GM23248 (cell line): ENCODE results near the gene PGD. TPM values are rescaled to one million over a fixed set of nuclear protein-coding genes. Genes with fewer than 3 reads are reported as not detected.

ENCODE experiments used
- DNase-seq: peaks from one replicate; pipeline ENCODE4 v3.0.0-alpha.2; 2015
- H2AFZ ChIP-seq: fragments of 200-600 bp; sonication (generic); 2 replicates; pipeline ENCODE4 v1.6.1; 2016; ENCODE audit warnings: antibody characterized with exemption
- H3F3A ChIP-seq: fragments of 200-600 bp; sonication (generic); 2 replicates; pipeline ENCODE4 v1.6.1; 2016; ENCODE audit warnings: mild to moderate bottlenecking, antibody characterized with exemption, mixed run types; ENCODE audit not compliant: insufficient read depth
- H3K27ac ChIP-seq: fragments of 200-600 bp; sonication (generic); 2 replicates; pipeline ENCODE4 v1.5.1; 2016; ENCODE audit warnings: mild to moderate bottlenecking
- H3K27me3 ChIP-seq: fragments of 200-600 bp; sonication (generic); replicated peaks from 2 replicates; pipeline ENCODE4 v1.6.1; 2016; ENCODE audit warnings: mild to moderate bottlenecking; ENCODE audit not compliant: insufficient read depth
- H3K36me3 ChIP-seq: fragments of 200-600 bp; sonication (generic); 2 replicates; pipeline ENCODE4 v1.6.1; 2016; ENCODE audit warnings: low read depth, mild to moderate bottlenecking
- H3K4me1 ChIP-seq: fragments of 200-600 bp; sonication (generic); 2 replicates; pipeline ENCODE4 v1.6.1; 2016; ENCODE audit warnings: mild to moderate bottlenecking; ENCODE audit not compliant: insufficient read depth
- H3K4me2 ChIP-seq: fragments of 200-600 bp; sonication (generic); one replicate; pipeline ENCODE4 v1.6.1; 2016; ENCODE audit warnings: mild to moderate bottlenecking; ENCODE audit not compliant: unreplicated experiment
- H3K4me3 ChIP-seq: fragments of 200-600 bp; sonication (generic); 2 replicates; pipeline ENCODE4 v1.5.1; 2016; ENCODE audit warnings: mild to moderate bottlenecking
- H3K79me2 ChIP-seq: fragments of 200-600 bp; sonication (generic); 2 replicates; pipeline ENCODE4 v1.6.1; 2016; ENCODE audit warnings: mild to moderate bottlenecking; ENCODE audit not compliant: insufficient read depth
- H3K9ac ChIP-seq: fragments of 200-600 bp; sonication (generic); 2 replicates; pipeline ENCODE4 v1.6.1; 2016; ENCODE audit warnings: mild to moderate bottlenecking
- H3K9me2 ChIP-seq: fragments of 200-600 bp; sonication (generic); 2 replicates; pipeline ENCODE4 v1.6.1; 2016; ENCODE audit warnings: mixed run types, mild to moderate bottlenecking, moderate library complexity; ENCODE audit not compliant: insufficient read depth
- H3K9me3 ChIP-seq: fragments of 200-600 bp; sonication (generic); one replicate; pipeline ENCODE4 v1.6.1; 2017; ENCODE audit warnings: low read depth
- H4K20me1 ChIP-seq: fragments of 200-600 bp; sonication (generic); 2 replicates; pipeline ENCODE4 v1.6.0; 2016; ENCODE audit not compliant: insufficient read depth
- EZH2 ChIP-seq: fragments of 200-600 bp; sonication (generic); IDR thresholded peaks from 2 replicates; pipeline ENCODE4 v1.6.1; 2018; ENCODE audit warnings: antibody characterized with exemption, mild to moderate bottlenecking; ENCODE audit not compliant: insufficient read depth, poor library complexity, severe bottlenecking
- EZH2phosphoT487 ChIP-seq: fragments of 200-600 bp; sonication (generic); IDR thresholded peaks from 2 replicates; pipeline ENCODE4 v1.6.1; 2018; ENCODE audit warnings: antibody characterized with exemption, moderate library complexity, mild to moderate bottlenecking, low read depth; ENCODE audit not compliant: insufficient read depth
- WGBS, 2 experiments: methylation state at CpG; one replicate each; pipeline ENCODE4 v1.1.6; 2015 to 2017; ENCODE audit warnings: low lambda C conversion rate in 2 of 2, low coverage in 1 of 2; ENCODE audit errors: missing lambda C conversion rate in 2 of 2; 5-methylcytosine and 5-hydroxymethylcytosine counted together
- in situ Hi-C: fragments of 300-500 bp; cut with MboI; formaldehyde crosslinking; loops from 2 replicates; pipeline ENCODE4 v1.15.0; 2020
- polyA plus RNA-seq: library from polyadenylated mRNA; unstranded; fragments of >200 nt; fragmentation: Nextera tagmentation; extraction: Ambion mirVana; gene quantifications from 2 replicates; pipeline ENCODE4 v1.2.1, GENCODE V29; 2016
- total RNA-seq: library from RNA; depleted of rRNA; stranded (reverse); fragments of >200 nt; shearing (Covaris generic); gene quantifications from 2 replicates; pipeline ENCODE4 v1.2.3, GENCODE V29; 2014

PGD gene
- total and polyA plus RNA-seq, 2 experiments from 2014 or later, result 51.7 to 61.4 TPM

GRCh38 chr1:10432910-10433700 lies 34.2 kb downstream of the PGD start:
- Histone ChIP-seq H3K9me2 (no peaks in the 10 kb centered on the region), H3K4me1 (peaks cover 10% of the 10 kb centered on the region), H3K4me3 (no peak overlapping the region), H3K4me2 (no peak overlapping the region), H4K20me1 (no peaks in the 10 kb centered on the region), H3K27ac (no peak overlapping the region), H3F3A (no peaks in the 10 kb centered on the region), H3K36me3 (no peaks in the 10 kb centered on the region), H3K9ac (no peak overlapping the region), H2AFZ (no peak overlapping the region), H3K27me3 (no peaks in the 10 kb centered on the region), H3K79me2 (peaks cover 18% of the 10 kb centered on the region), H3K9me3 (no peaks in the 10 kb centered on the region)
- no peak for DNase-seq
- TF ChIP-seq EZH2 (no peak), EZH2phosphoT487 (no peak)
- WGBS, 2 experiments, result 77 to 78% methylated on average over 14 of the region's 14 CpGs
- in situ Hi-C loops, result no loop called here

GRCh38 chr1:10433790-10434189 lies 34.9 kb downstream of the PGD start:
- H3K27ac ChIP-seq, result no peak overlapping the region
- no peak overlapping the region for H3K4me3 ChIP-seq
- no peaks in the 10 kb centered on the region for H3K9me3 ChIP-seq
- H4K20me1 ChIP-seq, result no peaks in the 10 kb centered on the region
- H3K9me2 ChIP-seq, result no peaks in the 10 kb centered on the region
- no peaks in the 10 kb centered on the region for H3K27me3 ChIP-seq
- DNase-seq, result no peak
- peaks cover 18% of the 10 kb centered on the region for H3K79me2 ChIP-seq
- H3F3A ChIP-seq, result no peaks in the 10 kb centered on the region
- WGBS, 2 experiments, result 89% methylated on average over 11 of the region's 11 CpGs
- no peak overlapping the region for H3K4me2 ChIP-seq
- H3K36me3 ChIP-seq, result no peaks in the 10 kb centered on the region
- in situ Hi-C loops, result no loop called here
- no peak overlapping the region for H2AFZ ChIP-seq
- TF ChIP-seq EZH2 (no peak), EZH2phosphoT487 (no peak)
- peaks cover 10% of the 10 kb centered on the region for H3K4me1 ChIP-seq
- H3K9ac ChIP-seq, result no peak overlapping the region

GRCh38 chr1:10434590-10434989 lies 35.7 kb downstream of the PGD start:
- Histone ChIP-seq H3K9me3 (no peaks in the 10 kb centered on the region), H4K20me1 (no peaks in the 10 kb centered on the region), H3K27me3 (no peaks in the 10 kb centered on the region), H3K4me3 (no peak overlapping the region), H3K79me2 (peaks cover 18% of the 10 kb centered on the region), H2AFZ (no peak overlapping the region), H3K9ac (no peak overlapping the region), H3K36me3 (no peaks in the 10 kb centered on the region), H3F3A (no peaks in the 10 kb centered on the region), H3K4me2 (no peak overlapping the region), H3K4me1 (peaks cover 10% of the 10 kb centered on the region), H3K9me2 (no peaks in the 10 kb centered on the region), H3K27ac (no peak overlapping the region)
- in situ Hi-C loops, result no loop called here
- WGBS, 2 experiments, result 92 to 93% methylated on average over 5 of the region's 5 CpGs
- no peak for TF ChIP-seq EZH2phosphoT487
- no peak for TF ChIP-seq EZH2
- DNase-seq, result no peak

GRCh38 chr1:10437052-10437451 lies 38.2 kb downstream of the PGD start:
- H3K9me3 ChIP-seq, result no peaks in the 10 kb centered on the region
- no peak overlapping the region for H3K4me3 ChIP-seq
- TF ChIP-seq EZH2 (no peak), EZH2phosphoT487 (no peak)
- in situ Hi-C loops, result no loop called here
- DNase-seq, result no peak
- H3K27ac ChIP-seq, result no peak overlapping the region
- no peaks in the 10 kb centered on the region for H3F3A ChIP-seq
- H3K9ac ChIP-seq, result no peak overlapping the region
- WGBS, 2 experiments, result 100% methylated on average over 1 of the region's 1 CpG
- H2AFZ ChIP-seq, result no peak overlapping the region
- no peaks in the 10 kb centered on the region for H3K9me2 ChIP-seq
- H3K36me3 ChIP-seq, result no peaks in the 10 kb centered on the region
- H3K4me1 ChIP-seq, result 0 out of 2 replicates have a peak, but pooled peaks cover 2% of the 10 kb centered on the region
- H4K20me1 ChIP-seq, result no peaks in the 10 kb centered on the region
- H3K4me2 ChIP-seq, result no peak overlapping the region
- peaks cover 6% of the 10 kb centered on the region for H3K79me2 ChIP-seq
- no peaks in the 10 kb centered on the region for H3K27me3 ChIP-seq
